LNCaP clone FGC (cell line): Measurements from ENCODE around the gene CDHR5.

Source experiments
- DNase-seq: peaks from one replicate; pipeline ENCODE4 v3.0.0-alpha.2; 2011; ENCODE audit warnings: low read depth
- H3K4me3 ChIP-seq: 2 replicates; pipeline ENCODE4 v1.5.1; 2011; ENCODE audit warnings: mild to moderate bottlenecking, low read depth, low read length, control low read depth
- TF ChIP-seq, protein P1 (sequence below): IDR thresholded peaks from 2 replicates; pipeline ENCODE4 v1.5.1; 2012; ENCODE audit warnings: mild to moderate bottlenecking; ENCODE audit not compliant: control insufficient read depth, insufficient read depth; ENCODE audit errors: extremely low read depth

CDHR5 gene

DNA sequence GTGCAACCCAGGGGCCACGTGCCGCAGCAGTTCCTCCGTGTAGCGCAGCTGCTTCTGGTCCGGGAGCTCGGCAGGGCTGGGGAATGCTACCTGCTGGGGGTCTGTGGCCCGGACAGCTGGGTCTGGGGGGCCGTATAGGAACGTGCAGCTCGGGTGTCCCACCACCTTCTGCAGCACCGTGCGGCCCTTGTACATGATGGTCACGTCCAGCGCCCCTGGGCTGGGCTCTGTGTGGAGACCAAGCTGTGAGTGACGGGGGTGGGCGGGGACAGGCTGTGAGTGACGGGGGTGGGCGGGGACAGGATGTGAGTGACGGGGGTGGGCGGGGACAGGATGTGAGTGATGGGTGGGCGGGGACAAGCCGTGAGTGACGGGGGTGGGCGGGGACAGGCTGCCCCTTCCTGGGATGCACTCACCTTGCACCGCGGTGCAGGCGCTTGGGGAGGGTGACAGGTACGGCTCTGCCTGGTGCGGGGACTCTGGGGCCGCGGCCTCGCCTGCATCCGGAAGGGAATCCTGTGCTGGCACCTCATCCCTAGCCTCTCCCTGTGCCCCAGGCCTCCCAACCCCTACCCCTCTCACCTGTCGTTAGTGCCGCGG, 11.3 kb downstream of the CDHR5 start:
- H3K4me3 ChIP-seq = peak overlapping the region; percentile 59
- TF ChIP-seq, protein P1, sequence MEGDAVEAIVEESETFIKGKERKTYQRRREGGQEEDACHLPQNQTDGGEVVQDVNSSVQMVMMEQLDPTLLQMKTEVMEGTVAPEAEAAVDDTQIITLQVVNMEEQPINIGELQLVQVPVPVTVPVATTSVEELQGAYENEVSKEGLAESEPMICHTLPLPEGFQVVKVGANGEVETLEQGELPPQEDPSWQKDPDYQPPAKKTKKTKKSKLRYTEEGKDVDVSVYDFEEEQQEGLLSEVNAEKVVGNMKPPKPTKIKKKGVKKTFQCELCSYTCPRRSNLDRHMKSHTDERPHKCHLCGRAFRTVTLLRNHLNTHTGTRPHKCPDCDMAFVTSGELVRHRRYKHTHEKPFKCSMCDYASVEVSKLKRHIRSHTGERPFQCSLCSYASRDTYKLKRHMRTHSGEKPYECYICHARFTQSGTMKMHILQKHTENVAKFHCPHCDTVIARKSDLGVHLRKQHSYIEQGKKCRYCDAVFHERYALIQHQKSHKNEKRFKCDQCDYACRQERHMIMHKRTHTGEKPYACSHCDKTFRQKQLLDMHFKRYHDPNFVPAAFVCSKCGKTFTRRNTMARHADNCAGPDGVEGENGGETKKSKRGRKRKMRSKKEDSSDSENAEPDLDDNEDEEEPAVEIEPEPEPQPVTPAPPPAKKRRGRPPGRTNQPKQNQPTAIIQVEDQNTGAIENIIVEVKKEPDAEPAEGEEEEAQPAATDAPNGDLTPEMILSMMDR = no peak
- DNase-seq = peak; percentile 51

GRCh38 chr11:612961-613300, 11.8 kb downstream of the CDHR5 start:
- TF ChIP-seq, protein P1 = no peak
- no peak for DNase-seq
- no peak overlapping the region for H3K4me3 ChIP-seq

- H3K4me3 ChIP-seq = no peak overlapping the region
- TF ChIP-seq, protein P1 = peak; percentile 22; the same call in 1 of the 2 replicates
- DNase-seq = peak; percentile 11
Measured at GRCh38 chr11:612201-612960, 12.4 kb downstream of the CDHR5 start.

- H3K4me3 ChIP-seq = no peak overlapping the region
- no peak for DNase-seq
- TF ChIP-seq, protein P1 = no peak
Measured at GRCh38 chr11:611001-611996, 13.5 kb downstream of the CDHR5 start.

GRCh38 chr11:610146-610801, 14.5 kb downstream of the CDHR5 start:
- TF ChIP-seq, protein P1 = no peak
- no peak overlapping the region for H3K4me3 ChIP-seq
- no peak for DNase-seq

DNA sequence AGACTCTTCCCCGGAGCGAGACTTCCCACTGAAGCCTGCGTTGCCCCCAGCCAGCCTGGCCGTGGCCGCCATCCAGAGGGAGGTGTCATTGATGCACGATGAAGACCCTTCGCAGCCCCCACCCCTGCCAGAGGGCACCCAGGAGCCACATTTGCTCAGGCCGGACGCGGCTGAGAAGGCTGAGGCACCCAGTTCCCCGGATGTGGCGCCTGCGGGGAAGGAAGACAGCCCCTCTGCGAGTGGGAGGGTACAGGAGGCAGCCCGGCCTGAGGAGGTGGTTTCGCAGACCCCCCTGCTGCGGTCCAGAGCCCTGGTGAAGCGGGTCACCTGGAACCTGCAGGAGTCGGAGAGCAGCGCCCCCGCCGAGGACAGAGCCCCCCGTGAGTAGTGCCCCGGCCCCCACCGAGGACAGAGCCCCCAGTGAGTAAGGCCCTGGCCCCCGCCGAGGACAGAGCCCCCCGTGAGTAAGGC, 15.4 kb downstream of the CDHR5 start:
- H3K4me3 ChIP-seq = no peak overlapping the region
- TF ChIP-seq, protein P1 = no peak
- no peak for DNase-seq
